Germinal center (tissue), 1 donor: ENCODE results near the gene KIAA0825.
"Not testable (repeated sequence)": the region's sequence is repeated elsewhere in the genome, so short reads cannot be mapped to it uniquely, and the experiment has no call there.

Source experiments
- DNase-seq: peaks from one replicate; pipeline ENCODE4 v3.0.0; 2012; ENCODE audit warnings: mixed read lengths, low spot score

KIAA0825 gene

DNA sequence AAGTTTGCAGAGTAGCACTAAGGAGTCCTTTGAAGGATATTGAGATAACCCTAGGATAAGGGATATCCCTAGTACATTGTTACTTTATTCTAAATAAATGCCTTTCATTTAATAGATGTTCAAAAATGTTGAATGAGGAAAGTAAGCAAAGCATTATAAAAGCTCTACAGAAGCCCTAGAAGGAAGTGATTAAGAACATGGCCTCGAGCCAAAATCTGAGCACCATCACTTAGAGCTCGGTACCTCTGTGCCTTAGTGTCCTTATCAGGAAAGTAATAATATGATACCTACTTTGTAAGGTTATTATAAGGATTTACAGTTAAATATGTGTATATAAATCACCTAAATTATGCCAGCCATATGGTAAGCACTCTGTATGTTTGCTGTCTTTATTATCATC, 242.6 kb downstream of the KIAA0825 start:
- DNase-seq, result no peak

GRCh38 chr5:94374336-94374735, 244.1 kb downstream of the KIAA0825 start:
- DNase-seq, result no peak

DNA sequence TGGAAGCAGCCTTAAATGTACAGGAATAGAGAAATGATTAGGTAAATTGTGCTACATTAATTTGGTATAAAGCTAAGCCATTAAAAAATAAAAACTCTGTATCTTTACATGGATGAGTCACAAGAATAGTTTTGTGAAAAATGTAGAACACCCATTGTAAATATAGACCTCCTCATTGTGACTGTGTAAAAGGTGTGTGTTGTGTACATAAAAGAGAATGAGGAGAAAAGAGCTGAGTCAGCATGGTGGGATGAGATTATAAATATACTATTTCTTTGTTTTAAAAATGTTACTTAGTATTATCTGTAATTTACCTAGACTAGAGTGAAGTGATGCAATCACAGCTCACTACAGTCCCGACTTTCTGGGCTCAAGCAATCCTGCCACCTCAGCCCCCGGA, 250.5 kb downstream of the KIAA0825 start:
- DNase-seq, result no peak

GRCh38 chr5:94366811-94367210, 251.6 kb downstream of the KIAA0825 start:
- DNase-seq, result no peak

DNA sequence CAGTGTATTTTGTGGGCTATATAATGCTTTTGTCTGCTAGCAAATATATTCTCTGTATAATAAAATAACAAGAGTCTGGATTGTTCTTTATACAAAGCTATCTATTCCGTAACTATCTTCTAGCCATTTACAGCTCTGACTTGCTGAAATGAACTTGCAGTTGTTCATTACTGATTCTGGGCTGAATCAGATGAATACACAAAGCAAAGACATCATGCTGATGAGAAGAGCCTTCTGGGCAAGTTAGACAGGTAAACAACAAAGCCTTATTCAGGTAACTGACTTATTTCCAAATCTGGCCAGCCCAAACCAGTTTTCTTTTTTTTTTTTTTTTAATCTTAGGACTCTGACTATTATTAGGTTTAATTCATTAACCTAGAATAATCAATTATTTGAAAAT, 255.5 kb downstream of the KIAA0825 start:
- no peak for DNase-seq

GRCh38 chr5:94361832-94362796, 256.3 kb downstream of the KIAA0825 start:
- DNase-seq, result no peak

- DNase-seq, result no peak
Measured at GRCh38 chr5:94361161-94361560, 257.2 kb downstream of the KIAA0825 start.

- no peak for DNase-seq
Measured at GRCh38 chr5:94360382-94361130, 257.8 kb downstream of the KIAA0825 start.

DNA sequence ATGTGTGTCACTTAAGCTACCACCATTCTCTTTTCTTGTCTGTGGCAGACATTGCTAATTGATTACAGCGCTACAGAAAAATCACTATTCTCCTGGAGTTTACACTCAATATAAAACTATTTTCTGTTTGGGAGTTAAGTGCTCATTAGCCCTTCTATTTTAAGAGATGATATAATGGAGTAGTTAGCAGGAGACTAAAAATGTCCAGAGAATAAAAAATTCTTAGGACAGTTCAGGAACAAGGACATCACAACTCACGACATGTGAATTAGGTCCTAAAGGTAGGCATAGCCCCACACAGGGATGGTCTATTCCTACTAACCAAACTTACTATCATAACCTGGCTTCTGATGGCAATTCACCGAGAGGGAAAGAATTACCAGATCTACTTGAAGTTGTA, 258.5 kb downstream of the KIAA0825 start:
- no peak for DNase-seq

DNA sequence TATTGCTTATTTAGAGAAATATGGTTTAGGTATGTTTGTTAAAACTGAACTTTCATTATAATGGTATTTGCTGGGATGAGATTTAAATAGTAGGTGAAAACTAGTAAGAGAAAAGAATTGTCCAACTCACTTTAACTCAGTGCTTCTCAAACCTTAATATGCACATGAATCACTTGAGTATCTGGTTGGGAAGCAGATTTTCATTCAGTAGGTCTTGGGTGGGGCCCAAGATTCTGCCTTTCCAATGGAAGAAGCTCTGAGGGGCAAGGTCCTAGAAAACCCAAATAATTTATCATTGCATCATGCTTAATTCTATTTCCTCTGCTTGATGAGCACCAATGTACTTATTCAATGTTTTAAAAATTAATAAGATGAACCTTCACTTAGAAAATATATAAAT, 262.6 kb downstream of the KIAA0825 start:
- no peak for DNase-seq

GRCh38 chr5:94354837-94355485, 263.4 kb downstream of the KIAA0825 start:
- not testable (repeated sequence) for DNase-seq

- no peak for DNase-seq
Measured at GRCh38 chr5:94353605-94354004, 264.8 kb downstream of the KIAA0825 start.

GRCh38 chr5:94347130-94347529, 271.3 kb downstream of the KIAA0825 start:
- DNase-seq, result no peak

DNA sequence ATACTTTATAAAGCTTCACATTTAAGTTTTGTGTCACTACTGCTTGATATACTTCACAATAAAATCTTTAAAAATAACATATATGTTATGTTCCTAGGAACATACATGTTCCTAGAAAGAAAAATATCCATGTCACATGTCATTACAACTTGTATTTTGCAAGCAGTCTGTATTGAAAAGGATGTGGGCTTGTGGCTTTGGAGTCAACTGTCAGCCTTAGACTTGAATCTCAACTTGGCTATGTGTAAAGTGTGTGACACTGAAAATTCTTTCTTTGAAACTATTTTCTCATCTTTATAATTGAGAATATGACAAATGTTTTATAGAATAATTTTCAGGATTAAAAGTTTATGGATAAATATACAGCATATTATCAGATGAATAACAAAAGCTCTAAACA, 273.1 kb downstream of the KIAA0825 start:
- no peak for DNase-seq

DNA sequence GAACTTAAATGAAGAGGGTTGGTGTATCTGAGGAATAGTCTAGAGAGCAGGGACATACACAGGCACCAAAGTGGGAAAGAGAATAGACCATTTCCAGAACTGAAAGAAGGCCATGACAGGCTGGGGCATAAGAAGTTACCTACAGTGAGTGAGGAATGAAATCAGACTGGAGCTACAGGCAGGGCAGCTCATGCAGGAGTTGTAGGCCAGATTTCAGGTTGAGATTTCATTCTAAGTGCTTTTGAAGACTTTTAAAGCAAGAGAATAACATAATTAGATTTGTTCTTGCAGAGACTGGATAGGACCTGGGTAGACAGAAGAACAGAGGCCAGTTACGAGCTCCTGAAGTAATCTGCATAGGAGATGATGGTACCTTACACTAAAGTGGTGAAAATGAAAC, 280.8 kb downstream of the KIAA0825 start:
- no peak for DNase-seq

GRCh38 chr5:94335936-94336335, 282.5 kb downstream of the KIAA0825 start:
- no peak for DNase-seq

DNA sequence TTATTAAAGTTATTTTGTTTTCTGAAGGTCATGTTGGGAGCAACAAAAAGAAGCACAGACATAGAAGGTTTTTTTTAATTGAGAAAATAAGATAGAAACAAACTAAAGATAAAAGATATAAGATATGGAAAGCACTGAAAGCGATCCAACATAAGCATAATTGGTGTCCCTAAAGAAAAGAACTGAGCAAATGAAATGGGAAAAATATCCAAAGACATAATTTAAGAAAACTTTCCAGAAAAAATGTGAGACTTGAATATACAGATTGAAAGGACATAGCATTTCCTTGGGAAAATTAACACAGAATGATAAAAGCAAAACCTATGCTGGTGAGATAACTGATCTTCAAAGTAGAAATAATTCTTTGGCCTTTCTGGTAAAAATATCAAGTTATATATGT, 289.3 kb downstream of the KIAA0825 start:
- DNase-seq, result no peak

DNA sequence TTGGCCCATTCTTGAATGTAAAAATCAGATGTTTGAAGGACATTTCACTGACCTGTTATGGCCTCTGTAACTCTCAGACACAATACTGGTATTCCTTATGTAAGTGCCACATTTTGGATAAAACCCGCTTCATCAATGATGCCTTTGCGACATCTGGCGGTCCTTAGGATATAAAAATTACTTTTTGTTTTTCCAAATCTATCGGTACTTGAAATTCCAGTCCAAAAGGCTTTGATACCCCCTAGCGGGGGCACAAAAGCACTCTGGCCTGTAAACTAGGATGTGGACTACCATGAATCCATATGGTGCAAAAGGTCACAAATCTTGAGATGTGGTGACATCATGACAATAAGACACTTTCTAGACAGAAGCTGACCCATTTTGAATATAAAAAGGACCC, 291.8 kb downstream of the KIAA0825 start:
- no peak for DNase-seq

GRCh38 chr5:94316916-94317838, 301.2 kb downstream of the KIAA0825 start:
- no peak for DNase-seq

- no peak for DNase-seq
Measured at GRCh38 chr5:94314460-94315131, 303.8 kb downstream of the KIAA0825 start.

DNA sequence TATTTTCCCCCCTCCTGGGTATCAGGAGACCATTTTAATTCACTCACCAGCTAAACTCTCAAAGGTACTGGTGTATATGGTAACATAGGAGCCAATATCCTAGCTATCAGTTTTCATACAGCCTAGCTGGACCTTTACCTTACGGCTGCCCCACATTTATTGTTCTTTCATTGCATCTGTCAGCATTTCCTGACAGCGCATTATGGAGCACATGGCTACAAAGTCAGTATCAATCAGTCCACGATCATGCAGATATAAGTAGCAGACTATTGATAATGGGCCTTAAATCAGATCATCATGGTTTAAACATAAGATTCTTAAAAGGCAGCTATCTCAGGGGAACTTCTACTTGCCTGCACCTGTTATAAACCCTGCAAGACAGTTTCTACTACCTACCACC, 304.7 kb downstream of the KIAA0825 start:
- DNase-seq, result no peak
